GM18517 (cell line): ENCODE measurements around the gene CFAP91.

Source experiments
- ATAC-seq: cut with Tn5 transposase; IDR thresholded peaks from one replicate; pipeline ENCODE4 v1.9.1; 2021; ENCODE audit warnings: mild to moderate bottlenecking, moderate library complexity; ENCODE audit not compliant: unreplicated experiment

The CFAP91 gene

DNA sequence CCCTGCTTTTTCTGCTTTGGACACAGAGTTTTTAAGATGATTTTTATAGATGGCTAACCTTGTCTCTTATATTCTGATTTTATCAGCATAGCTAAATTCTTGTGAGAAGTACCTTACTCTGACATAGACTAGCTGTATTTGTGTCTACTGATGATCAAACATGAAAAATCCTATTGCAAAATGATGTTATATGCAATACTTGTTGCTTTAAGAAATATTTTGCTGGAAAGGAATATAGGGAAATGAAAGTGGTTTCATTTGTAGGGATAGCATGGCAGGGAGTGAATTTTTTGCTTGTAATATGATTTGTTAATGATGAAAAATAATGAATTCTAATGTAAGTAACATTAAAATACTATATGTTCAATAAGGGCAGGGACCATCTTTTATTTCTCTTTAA lies 35.9 kb downstream of the CFAP91 start:
- no peak for ATAC-seq

DNA sequence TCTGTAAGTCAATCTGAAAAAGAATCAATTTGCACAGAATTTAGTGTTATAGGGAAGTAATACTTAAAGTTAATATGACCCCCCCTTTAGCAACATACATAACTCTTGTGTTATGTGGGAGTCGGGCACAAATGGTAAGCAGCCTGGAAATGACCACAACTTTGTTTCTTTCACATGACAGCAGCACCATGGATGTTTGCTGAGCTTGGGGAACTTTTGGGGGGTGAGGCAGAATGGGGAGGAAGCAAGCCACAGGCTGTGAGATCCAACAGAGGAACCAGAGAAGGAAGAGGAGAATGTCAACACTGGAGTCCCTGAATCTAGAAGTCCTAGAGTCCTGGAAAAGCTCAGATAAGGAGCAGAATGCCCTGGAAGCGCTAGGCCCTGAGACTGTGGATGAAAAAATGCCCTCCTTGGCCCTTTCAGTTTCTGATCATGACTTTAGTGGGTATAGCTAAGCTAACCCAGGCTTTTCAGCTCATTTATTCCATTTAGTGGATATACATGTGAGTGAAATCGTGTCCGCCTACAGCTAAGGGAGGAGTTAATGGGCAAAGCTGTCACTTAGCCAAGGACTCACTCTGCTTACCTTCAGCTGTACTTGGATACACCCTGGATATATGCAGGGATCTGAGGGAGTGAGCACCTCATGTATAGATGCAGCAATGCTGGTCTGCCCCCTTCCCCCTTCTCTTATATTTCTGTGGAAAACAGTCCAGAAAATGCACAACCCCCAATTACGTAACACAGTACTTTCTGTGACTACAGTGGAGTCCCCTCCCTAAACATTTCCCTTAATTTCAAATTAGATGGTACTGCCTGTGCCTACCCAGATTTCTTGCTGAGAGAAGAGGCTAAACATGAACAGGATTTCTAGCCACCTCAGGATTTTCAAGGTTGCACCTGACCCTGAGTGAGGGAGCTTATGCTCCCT lies 39.1 kb downstream of the CFAP91 start:
- ATAC-seq: no peak

DNA sequence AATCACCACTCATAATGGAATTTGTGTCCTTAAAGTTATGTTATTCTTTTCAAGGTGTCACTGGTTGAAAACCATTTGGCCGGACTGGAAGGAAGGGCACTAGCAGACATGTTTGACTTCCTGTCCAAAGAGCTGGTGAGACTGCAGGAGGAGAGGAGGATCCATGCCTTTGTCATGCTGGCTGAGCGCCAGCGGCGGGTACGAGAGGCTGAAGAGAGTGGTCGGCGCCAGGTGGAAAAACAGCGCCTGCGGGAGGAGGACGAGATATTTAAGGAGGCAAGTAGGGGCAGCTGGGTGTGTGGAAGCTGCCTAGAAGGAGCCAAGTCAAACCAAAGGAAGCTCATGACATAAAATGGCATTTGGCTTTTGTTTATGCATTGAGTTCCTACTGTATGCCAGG lies 41.1 kb downstream of the CFAP91 start:
- no peak for ATAC-seq

DNA sequence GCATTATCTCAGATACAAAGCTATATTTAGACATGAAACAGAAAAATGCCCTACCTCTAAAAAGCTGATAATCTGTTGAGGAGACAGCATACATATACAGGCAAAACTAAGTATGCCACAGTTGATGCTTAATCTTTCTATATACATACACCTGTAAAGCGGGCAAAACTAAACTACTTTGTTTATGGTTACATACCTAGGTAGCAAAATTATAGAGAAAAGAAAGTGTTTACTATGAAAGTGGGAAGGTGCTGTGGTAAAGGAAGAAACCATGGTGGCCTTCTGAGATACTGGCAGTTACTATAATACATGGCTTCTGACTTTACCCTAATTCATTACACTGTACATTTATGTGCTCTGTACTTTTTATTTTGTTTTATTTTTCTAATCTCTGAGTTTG lies 43.1 kb downstream of the CFAP91 start:
- ATAC-seq: peak; percentile 53

DNA sequence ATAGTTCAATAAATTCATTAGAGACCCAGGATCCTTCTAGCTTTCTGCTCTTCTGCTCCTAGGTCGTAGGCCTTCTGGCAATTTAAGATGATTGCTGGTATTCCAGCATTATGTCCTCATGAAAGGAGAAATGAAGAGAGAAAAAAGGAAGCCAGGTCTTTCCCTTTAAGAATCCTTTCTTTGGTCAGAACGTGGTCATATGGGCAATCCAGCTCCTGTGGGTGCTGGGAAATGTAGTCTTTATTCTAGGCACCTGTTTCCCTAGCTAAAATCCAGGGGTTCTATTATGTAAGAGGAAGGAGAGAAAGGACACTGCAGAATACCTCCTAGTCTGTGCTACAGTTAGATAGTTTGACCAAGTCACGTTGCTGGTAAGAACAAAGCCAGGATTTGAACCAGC lies 43.6 kb downstream of the CFAP91 start:
- ATAC-seq: no peak

DNA sequence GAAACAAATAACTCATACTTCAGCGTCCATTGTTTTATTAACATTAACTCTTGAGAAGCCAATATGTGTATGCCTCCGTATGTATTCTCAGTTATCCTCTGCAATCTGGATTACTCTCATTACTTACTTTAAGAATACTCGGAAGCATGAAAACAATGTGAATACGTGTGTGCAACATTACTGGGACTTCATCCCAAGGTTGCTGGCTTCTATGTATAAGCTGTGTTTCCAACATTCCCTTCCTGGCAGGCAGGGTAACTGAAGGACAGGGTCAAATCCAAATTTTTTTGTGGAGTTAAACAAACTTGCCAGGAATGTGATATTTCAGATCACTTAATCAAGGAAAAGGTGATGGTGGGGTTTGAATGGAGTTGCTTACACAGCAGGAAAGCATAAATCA lies 44.5 kb downstream of the CFAP91 start:
- no peak for ATAC-seq

DNA sequence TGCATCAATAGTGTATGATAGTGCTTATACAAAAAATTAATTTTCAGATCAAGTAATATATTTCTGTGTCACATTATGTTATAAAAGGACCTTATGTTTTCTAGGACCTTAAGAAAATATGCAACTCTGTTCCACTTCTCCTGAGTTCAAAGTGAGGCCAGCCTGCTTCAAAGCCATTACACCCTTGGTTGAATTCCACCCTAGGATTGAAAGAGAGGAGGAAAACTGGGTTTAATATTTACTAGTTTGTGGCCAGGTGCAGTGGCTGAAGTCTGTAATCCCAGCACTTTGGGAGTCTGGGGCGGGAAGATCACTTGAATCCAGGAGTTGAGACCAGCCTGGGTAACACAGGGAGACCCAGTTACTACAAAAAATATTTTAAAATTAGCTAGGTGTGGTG lies 46.2 kb downstream of the CFAP91 start:
- ATAC-seq: no peak

DNA sequence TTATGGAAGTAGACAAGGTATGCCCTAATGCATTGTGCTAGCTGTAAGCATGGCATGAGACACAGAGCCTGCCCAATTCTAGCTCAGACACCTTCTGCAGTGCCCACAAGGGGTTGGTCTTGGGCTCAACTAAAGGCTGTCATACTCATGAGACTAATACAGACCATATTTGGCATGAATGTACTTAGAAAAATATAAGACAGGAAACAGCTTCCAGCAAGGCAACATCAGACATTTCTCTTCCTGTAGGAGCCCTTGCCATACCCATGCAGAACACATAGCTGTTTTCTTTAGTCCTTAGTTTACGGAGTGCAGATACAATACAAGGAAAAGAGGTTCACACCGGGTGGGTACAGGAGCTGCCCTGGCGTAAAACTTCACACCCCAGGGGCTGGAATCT lies 48.6 kb downstream of the CFAP91 start:
- no peak for ATAC-seq
